Measurements from ENCODE around the gene FFAR4. TPM values are rescaled to one million over a fixed set of nuclear protein-coding genes. Genes with fewer than 3 reads are reported as not detected.

FFAR4 gene
- total RNA-seq (ENCODE audit: low replicate concordance), result not detected in 2 replicates

GRCh38 chr10:93566435-93567276 lies at the start of gene FFAR4:
Gene FFAR4, plus strand, starts transcription at chr10:93566665. Its CDS starts 56 bp downstream, at chr10:93566721.

GRCh38 chr10:93601146-93601773 lies 34.8 kb downstream of the FFAR4 start, which contains the start of gene RBP4:
Gene RBP4, minus strand, starts transcription at chr10:93601235. Its CDS starts 207 bp downstream, at chr10:93601028.

GRCh38 chr10:93612311-93612710 lies 45.8 kb downstream of the FFAR4 start, which contains the start of gene PDE6C:
Gene PDE6C, plus strand, starts transcription at chr10:93612537. Its CDS starts 189 bp downstream, at chr10:93612726.

Other genes starting within 250 kb of the FFAR4 start
- 116 and 191 TPM in 2 replicates for gene MYOF, start 84.3 kb upstream of the FFAR4 start, total RNA-seq (ENCODE audit: low replicate concordance)
- gene CEP55, start 70.1 kb upstream of the FFAR4 start, total RNA-seq (ENCODE audit: low replicate concordance), result 0.47 and 10.1 TPM in 2 replicates
- 0.15 and 0.23 TPM in 2 replicates for gene RBP4, start 34.6 kb downstream of the FFAR4 start, total RNA-seq (ENCODE audit: low replicate concordance)
- not detected in 2 replicates for gene PDE6C, start 45.9 kb downstream of the FFAR4 start, total RNA-seq (ENCODE audit: low replicate concordance)
- gene FRA10AC1, start 135.9 kb downstream of the FFAR4 start, total RNA-seq (ENCODE audit: low replicate concordance), result 3.6 and 4.1 TPM in 2 replicates
- not detected in 2 replicates for gene LGI1, start 191.3 kb downstream of the FFAR4 start, total RNA-seq (ENCODE audit: low replicate concordance)

All from smooth muscle cell of the coronary artery (primary cell).